ENCODE results near the gene YPEL1. TPM values are rescaled to one million over a fixed set of nuclear protein-coding genes. Genes with fewer than 3 reads are reported as not detected.

YPEL1 gene
- total and polyA plus RNA-seq, 2 donors (not counting 1 experiment from before 2014, with no cell fraction given) = 0.36 to 2.3 TPM

DNA sequence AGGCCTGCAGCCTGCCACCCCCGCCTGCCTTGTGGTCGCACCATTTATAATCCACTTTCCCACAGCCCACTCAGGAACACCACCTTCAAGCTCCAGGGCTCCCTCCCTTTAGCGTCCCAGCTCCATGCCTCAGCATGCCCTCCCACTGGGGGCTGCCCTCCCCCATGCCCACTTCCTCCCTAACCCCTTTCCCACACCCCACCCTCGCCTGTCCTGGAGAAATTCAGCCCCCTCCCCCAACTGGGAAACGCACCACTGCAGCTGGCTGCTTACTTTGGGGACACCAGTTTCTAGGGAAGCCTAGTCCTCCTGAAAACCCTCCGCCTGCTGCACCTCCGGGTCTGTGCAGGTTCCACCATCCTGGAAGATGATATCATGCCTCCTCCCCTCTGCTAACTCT, 3.4 kb upstream of the YPEL1 start:
- Histone ChIP-seq H3K4me2 (ENCODE audit: extremely low read depth, insufficient read depth, low read length) (no peak overlapping the region), H3K27ac (ENCODE audit: insufficient read depth, low read length) (no peak overlapping the region), H3K27me3 (ENCODE audit: control insufficient read depth, insufficient read depth, low read length) (peaks cover 2% of the 10 kb centered on the region), H2AFZ (ENCODE audit: low read length) (no peak overlapping the region), H3K79me2 (ENCODE audit: control insufficient read depth, insufficient read depth, low read length) (no peaks in the 10 kb centered on the region), H3K36me3 (ENCODE audit: control insufficient read depth, insufficient read depth, low read length) (no peaks in the 10 kb centered on the region), H3K4me1 (ENCODE audit: control insufficient read depth, extremely low read depth, insufficient read depth, low read length) (peaks cover 6% of the 10 kb centered on the region), H3K9ac (ENCODE audit: insufficient read depth, low read length) (no peak overlapping the region), H4K20me1 (ENCODE audit: control insufficient read depth, extremely low read depth, insufficient read depth, low read length) (no peaks in the 10 kb centered on the region), H3K9me3 (ENCODE audit: control insufficient read depth, insufficient read depth, low read depth, low read length) (no peaks in the 10 kb centered on the region), H3K4me3 (replicated peaks in 1 of 4; ENCODE audit: control extremely low read depth in 1 of 4, insufficient read depth in 1 of 4, low read depth in 3 of 4, low read length in 4 of 4) (no peak overlapping the region)
- DNase-seq (ENCODE audit: low read depth in 2 of 2) = no peak
- no peak for TF ChIP-seq EZH2 (IDR thresholded peaks at IDR 0.05; ENCODE audit: low read length, missing control alignments)
- TF ChIP-seq, protein P1, sequence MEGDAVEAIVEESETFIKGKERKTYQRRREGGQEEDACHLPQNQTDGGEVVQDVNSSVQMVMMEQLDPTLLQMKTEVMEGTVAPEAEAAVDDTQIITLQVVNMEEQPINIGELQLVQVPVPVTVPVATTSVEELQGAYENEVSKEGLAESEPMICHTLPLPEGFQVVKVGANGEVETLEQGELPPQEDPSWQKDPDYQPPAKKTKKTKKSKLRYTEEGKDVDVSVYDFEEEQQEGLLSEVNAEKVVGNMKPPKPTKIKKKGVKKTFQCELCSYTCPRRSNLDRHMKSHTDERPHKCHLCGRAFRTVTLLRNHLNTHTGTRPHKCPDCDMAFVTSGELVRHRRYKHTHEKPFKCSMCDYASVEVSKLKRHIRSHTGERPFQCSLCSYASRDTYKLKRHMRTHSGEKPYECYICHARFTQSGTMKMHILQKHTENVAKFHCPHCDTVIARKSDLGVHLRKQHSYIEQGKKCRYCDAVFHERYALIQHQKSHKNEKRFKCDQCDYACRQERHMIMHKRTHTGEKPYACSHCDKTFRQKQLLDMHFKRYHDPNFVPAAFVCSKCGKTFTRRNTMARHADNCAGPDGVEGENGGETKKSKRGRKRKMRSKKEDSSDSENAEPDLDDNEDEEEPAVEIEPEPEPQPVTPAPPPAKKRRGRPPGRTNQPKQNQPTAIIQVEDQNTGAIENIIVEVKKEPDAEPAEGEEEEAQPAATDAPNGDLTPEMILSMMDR (conservative IDR thresholded peaks at IDR 0.05 in 1 of 2, IDR thresholded peaks at IDR 0.05 in 1 of 2; ENCODE audit: low read depth in 1 of 2, low read length in 2 of 2) = no peak

DNA sequence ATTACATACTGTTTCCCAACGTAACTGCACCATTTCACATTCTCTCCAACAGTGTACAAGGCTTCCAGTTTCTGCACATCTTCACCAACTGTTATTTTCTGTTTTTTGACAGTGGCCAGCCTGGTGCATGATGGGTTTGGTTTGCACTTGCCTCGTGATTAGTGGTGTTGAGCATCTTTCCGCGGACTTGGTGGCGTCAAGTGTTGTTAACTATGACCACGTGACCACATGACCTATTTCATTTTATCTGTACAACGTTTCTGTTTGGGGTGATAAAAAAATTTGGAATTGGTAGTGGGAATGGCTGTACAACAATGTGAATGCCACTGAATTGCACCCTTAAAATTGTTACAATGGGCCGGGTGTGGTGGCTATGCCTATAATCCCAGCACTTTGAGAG, 2.5 kb upstream of the YPEL1 start:
- TF ChIP-seq, protein P1 (conservative IDR thresholded peaks at IDR 0.05 in 1 of 2, IDR thresholded peaks at IDR 0.05 in 1 of 2; ENCODE audit: low read depth in 1 of 2, low read length in 2 of 2) = no peak
- TF ChIP-seq EZH2 (IDR thresholded peaks at IDR 0.05; ENCODE audit: low read length, missing control alignments) = no peak
- H3K79me2 ChIP-seq (ENCODE audit: control insufficient read depth, insufficient read depth, low read length) = no peaks in the 10 kb centered on the region
- peaks cover 2% of the 10 kb centered on the region for H3K27me3 ChIP-seq (ENCODE audit: control insufficient read depth, insufficient read depth, low read length)
- no peak overlapping the region for H3K27ac ChIP-seq (ENCODE audit: insufficient read depth, low read length)
- H3K4me2 ChIP-seq (ENCODE audit: extremely low read depth, insufficient read depth, low read length) = no peak overlapping the region
- DNase-seq (ENCODE audit: low read depth in 2 of 2) = no peak
- H3K9me3 ChIP-seq (ENCODE audit: control insufficient read depth, insufficient read depth, low read depth, low read length) = no peaks in the 10 kb centered on the region
- H2AFZ ChIP-seq (ENCODE audit: low read length) = no peak overlapping the region
- H3K4me1 ChIP-seq (ENCODE audit: control insufficient read depth, extremely low read depth, insufficient read depth, low read length) = peaks cover 6% of the 10 kb centered on the region
- no peak overlapping the region for H3K4me3 ChIP-seq (replicated peaks in 1 of 4; ENCODE audit: control extremely low read depth in 1 of 4, insufficient read depth in 1 of 4, low read depth in 3 of 4, low read length in 4 of 4)
- no peaks in the 10 kb centered on the region for H4K20me1 ChIP-seq (ENCODE audit: control insufficient read depth, extremely low read depth, insufficient read depth, low read length)
- no peak overlapping the region for H3K9ac ChIP-seq (ENCODE audit: insufficient read depth, low read length)
- H3K36me3 ChIP-seq (ENCODE audit: control insufficient read depth, insufficient read depth, low read length) = no peaks in the 10 kb centered on the region

DNA sequence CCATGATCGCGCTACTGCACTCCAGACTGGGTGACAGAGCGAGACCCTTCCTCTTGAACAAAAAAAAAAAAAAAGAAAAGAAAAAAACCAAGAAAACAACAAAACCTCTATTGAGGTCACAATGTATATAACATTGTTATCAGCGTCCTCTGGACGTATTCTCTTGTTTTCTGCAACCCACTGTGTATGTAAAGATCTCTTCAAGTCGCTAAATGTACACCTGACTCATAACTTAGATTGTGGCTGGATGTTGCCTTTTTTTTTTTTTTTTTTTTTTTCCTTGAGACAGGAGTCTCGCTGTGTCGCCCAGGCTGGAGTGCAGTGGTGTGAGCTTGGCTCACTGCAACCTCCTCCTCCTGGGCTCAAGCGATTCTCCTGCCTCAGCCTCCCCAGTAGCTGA, 1.4 kb upstream of the YPEL1 start:
- H3K79me2 ChIP-seq (ENCODE audit: control insufficient read depth, insufficient read depth, low read length) = no peaks in the 10 kb centered on the region
- no peaks in the 10 kb centered on the region for H3K9me3 ChIP-seq (ENCODE audit: control insufficient read depth, insufficient read depth, low read depth, low read length)
- peaks cover 2% of the 10 kb centered on the region for H3K27me3 ChIP-seq (ENCODE audit: control insufficient read depth, insufficient read depth, low read length)
- no peaks in the 10 kb centered on the region for H3K36me3 ChIP-seq (ENCODE audit: control insufficient read depth, insufficient read depth, low read length)
- no peak for TF ChIP-seq EZH2 (IDR thresholded peaks at IDR 0.05; ENCODE audit: low read length, missing control alignments)
- TF ChIP-seq, protein P1 (conservative IDR thresholded peaks at IDR 0.05 in 1 of 2, IDR thresholded peaks at IDR 0.05 in 1 of 2; ENCODE audit: low read depth in 1 of 2, low read length in 2 of 2) = no peak
- no peak overlapping the region for H3K4me3 ChIP-seq (replicated peaks in 1 of 4; ENCODE audit: control extremely low read depth in 1 of 4, insufficient read depth in 1 of 4, low read depth in 3 of 4, low read length in 4 of 4)
- H3K4me2 ChIP-seq (ENCODE audit: extremely low read depth, insufficient read depth, low read length) = no peak overlapping the region
- no peaks in the 10 kb centered on the region for H4K20me1 ChIP-seq (ENCODE audit: control insufficient read depth, extremely low read depth, insufficient read depth, low read length)
- peaks cover 6% of the 10 kb centered on the region for H3K4me1 ChIP-seq (ENCODE audit: control insufficient read depth, extremely low read depth, insufficient read depth, low read length)
- H2AFZ ChIP-seq (ENCODE audit: low read length) = no peak overlapping the region
- DNase-seq (ENCODE audit: low read depth in 2 of 2) = no peak
- no peak overlapping the region for H3K9ac ChIP-seq (ENCODE audit: insufficient read depth, low read length)
- H3K27ac ChIP-seq (ENCODE audit: insufficient read depth, low read length) = no peak overlapping the region

Data from fibroblast of lung (primary cell).